D721Med (cell line): ENCODE data around the gene ERICH4.

ENCODE experiments used
- DNase-seq: peaks from one replicate; pipeline ENCODE4 v3.0.0; 2011; ENCODE audit warnings: low spot score; ENCODE audit not compliant: insufficient read length
- FAIRE-seq: peaks from 2 replicates; lab custom pipeline; 2011; peaks lifted over from hg19 to GRCh38; lab: Jason Lieb, UNC
- TF ChIP-seq, protein P1 (sequence below): IDR thresholded peaks from 2 replicates; pipeline ENCODE4 v1.5.1; 2012; ENCODE audit warnings: mild to moderate bottlenecking, control low read depth; ENCODE audit not compliant: insufficient read depth; ENCODE audit errors: missing control alignments

Gene ERICH4

GRCh38 chr19:41449079-41449864 lies 6.3 kb downstream of the ERICH4 start:
- DNase-seq (peak; percentile 72), FAIRE-seq (no peak)
- TF ChIP-seq, protein P1, sequence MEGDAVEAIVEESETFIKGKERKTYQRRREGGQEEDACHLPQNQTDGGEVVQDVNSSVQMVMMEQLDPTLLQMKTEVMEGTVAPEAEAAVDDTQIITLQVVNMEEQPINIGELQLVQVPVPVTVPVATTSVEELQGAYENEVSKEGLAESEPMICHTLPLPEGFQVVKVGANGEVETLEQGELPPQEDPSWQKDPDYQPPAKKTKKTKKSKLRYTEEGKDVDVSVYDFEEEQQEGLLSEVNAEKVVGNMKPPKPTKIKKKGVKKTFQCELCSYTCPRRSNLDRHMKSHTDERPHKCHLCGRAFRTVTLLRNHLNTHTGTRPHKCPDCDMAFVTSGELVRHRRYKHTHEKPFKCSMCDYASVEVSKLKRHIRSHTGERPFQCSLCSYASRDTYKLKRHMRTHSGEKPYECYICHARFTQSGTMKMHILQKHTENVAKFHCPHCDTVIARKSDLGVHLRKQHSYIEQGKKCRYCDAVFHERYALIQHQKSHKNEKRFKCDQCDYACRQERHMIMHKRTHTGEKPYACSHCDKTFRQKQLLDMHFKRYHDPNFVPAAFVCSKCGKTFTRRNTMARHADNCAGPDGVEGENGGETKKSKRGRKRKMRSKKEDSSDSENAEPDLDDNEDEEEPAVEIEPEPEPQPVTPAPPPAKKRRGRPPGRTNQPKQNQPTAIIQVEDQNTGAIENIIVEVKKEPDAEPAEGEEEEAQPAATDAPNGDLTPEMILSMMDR = peak; percentile 91

GRCh38 chr19:41449865-41450178 lies 6.9 kb downstream of the ERICH4 start:
- TF ChIP-seq, protein P1 = no peak
- DNase-seq (no peak), FAIRE-seq (no peak)

DNA sequence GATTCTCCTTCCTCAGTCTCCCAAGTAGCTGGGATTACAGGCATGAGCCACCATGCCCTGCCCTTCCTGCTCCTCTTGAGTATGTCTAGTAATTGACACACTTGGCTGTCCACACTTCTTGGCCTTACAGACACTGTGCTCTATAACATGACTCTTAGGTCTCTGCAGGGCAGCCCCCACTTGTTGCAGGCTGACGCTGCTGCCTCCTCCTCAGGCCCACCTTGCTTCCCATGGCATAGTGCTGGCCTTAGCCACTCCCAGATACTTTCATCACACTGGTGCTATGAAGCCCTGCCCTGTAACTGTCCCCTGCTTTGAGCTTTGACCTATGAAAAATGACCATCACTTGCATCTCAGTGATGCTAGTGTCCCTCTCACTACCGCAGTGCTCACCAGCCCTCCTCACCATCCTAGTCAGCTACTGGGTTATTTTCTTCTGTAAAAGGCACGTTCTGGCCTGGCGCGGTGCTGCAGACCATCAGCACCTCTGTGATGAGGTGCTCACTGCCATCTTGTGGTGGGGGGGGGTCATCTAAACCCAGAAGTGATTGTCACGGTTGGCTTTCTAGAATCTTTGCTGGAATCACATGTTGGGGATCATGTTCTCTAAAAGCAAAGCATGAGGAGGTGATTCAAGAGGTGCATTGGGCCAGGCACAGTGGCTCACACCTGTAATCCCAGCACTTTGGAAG lies 9.8 kb downstream of the ERICH4 start:
- FAIRE-seq (no peak), DNase-seq (no peak)
- TF ChIP-seq, protein P1 = no peak

- DNase-seq (no peak), FAIRE-seq (no peak)
- TF ChIP-seq, protein P1 = no peak
These were observed 13.0 kb downstream of the ERICH4 start for GRCh38 chr19:41455936-41456335.

- FAIRE-seq (no peak), DNase-seq (no peak)
- TF ChIP-seq, protein P1 = no peak
These were observed 13.5 kb downstream of the ERICH4 start for GRCh38 chr19:41456342-41456918.

DNA sequence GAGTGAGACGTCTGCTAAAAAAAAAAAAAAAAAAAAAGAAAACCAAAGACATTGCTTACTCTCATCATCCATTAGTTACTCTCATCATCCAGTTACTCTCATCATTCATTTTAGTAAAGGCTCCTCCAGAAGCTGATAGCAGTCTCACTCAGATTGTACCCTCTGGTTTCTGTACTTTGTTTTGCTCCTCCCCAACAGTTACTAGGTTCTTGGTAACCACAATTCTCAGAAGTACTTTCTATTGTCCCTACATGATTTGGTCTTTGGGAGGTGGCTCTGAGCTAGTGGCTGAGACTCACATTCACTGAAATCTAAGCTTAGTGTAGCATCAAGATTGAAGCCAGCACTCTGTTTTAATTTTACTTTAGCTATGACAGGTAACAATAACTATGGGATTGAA lies 14.3 kb downstream of the ERICH4 start:
- TF ChIP-seq, protein P1 = no peak
- FAIRE-seq (no peak), DNase-seq (no peak)
